Airway epithelial cell (primary cell): ENCODE data around the gene EIF4G3. TPM values are rescaled to one million over a fixed set of nuclear protein-coding genes. Genes with fewer than 3 reads are reported as not detected.

ENCODE experiments used
- total RNA-seq: library from RNA; depleted of rRNA; stranded (reverse); fragments of >200 nt; gene quantifications from 2 replicates; pipeline ENCODE4 v1.2.3, GENCODE V29; 2015

EIF4G3 gene
- 23.8 and 30.6 TPM in 2 replicates for total RNA-seq

GRCh38 chr1:21176586-21177555, at the start of gene EIF4G3:
Gene EIF4G3, minus strand, starts transcription at chr1:21176897. Its CDS starts 174,155 bp downstream, at chr1:21002742.

GRCh38 chr1:20787029-20787839, 389.5 kb downstream of the EIF4G3 start, which contains the start of gene HP1BP3:
Gene HP1BP3, minus strand, starts transcription at chr1:20787307. Its CDS starts 6,867 bp downstream, at chr1:20780440.

Other genes starting within 250 kb of the EIF4G3 start
- 47.2 and 47.4 TPM in 2 replicates for gene ECE1, start 113.6 kb upstream of the EIF4G3 start, total RNA-seq